Gastrocnemius medialis (tissue), 4 donors: ENCODE results near the gene SPATS2L.

Experiments used
- POLR2A ChIP-seq, 2 donors: fragments of 450-650 bp; IDR thresholded peaks; one replicate each; pipeline ENCODE4 v1.6.1; 2017; ENCODE audit warnings: antibody characterized with exemption in 2 of 2, mild to moderate bottlenecking in 2 of 2, moderate library complexity in 2 of 2
- TF ChIP-seq, protein P1 (sequence below), 5 experiments: fragments of 450-650 bp in 3 of 5; fragments of 200-600 bp in 2 of 5; sonication (generic) in 2 of 5; IDR thresholded peaks in 4 of 5; conservative IDR thresholded peaks in 1 of 5; 1 replicate in 4 of 5; 2 replicates in 1 of 5; pipeline ENCODE4 v1.5.1; 2016 to 2019; ENCODE audit warnings: antibody characterized with exemption in 5 of 5, mild to moderate bottlenecking in 3 of 5, moderate library complexity in 3 of 5

DNA sequence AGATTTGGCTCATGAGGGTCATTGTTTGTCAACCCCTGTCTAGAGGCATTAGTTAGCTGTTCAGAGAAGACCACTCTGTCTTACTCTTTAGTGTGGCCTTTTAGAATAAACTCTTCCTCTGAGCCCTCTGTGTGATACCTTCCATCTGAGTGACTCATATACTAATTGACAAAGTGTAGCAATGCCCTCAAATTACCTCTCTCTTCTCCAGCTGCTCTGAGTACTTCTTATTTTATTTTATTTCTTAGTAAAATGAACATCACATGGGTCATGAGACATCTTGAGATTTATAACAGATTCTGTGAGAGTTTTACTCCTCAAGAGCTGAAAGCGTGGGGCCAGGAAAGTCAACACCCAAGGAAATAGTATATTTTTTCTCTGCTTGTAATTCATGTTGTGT lies 136.0 kb downstream of the SPATS2L start:
- TF ChIP-seq, protein P1, sequence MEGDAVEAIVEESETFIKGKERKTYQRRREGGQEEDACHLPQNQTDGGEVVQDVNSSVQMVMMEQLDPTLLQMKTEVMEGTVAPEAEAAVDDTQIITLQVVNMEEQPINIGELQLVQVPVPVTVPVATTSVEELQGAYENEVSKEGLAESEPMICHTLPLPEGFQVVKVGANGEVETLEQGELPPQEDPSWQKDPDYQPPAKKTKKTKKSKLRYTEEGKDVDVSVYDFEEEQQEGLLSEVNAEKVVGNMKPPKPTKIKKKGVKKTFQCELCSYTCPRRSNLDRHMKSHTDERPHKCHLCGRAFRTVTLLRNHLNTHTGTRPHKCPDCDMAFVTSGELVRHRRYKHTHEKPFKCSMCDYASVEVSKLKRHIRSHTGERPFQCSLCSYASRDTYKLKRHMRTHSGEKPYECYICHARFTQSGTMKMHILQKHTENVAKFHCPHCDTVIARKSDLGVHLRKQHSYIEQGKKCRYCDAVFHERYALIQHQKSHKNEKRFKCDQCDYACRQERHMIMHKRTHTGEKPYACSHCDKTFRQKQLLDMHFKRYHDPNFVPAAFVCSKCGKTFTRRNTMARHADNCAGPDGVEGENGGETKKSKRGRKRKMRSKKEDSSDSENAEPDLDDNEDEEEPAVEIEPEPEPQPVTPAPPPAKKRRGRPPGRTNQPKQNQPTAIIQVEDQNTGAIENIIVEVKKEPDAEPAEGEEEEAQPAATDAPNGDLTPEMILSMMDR (IDR thresholded peaks at IDR 0.05 in 4 of 5, conservative IDR thresholded peaks at IDR 0.05 in 1 of 5): no peak
- no peak for TF ChIP-seq POLR2A (IDR thresholded peaks at IDR 0.05)
